ENCODE measurements around the gene IFI16.
"Not testable (repeated sequence)": the region's sequence is repeated elsewhere in the genome, so short reads cannot be mapped to it uniquely, and the experiment has no call there.

The IFI16 gene

GRCh38 chr1:159007726-159008125 lies 2.0 kb upstream of the IFI16 start:
- no peak overlapping the region for H3K4me3 ChIP-seq (ENCODE audit: low read depth, low read length)

- H3K4me3 ChIP-seq (ENCODE audit: low read depth, low read length) = no peak overlapping the region
These were observed 941 bp upstream of the IFI16 start for GRCh38 chr1:159008744-159009188.

GRCh38 chr1:159009287-159009686 lies 420 bp upstream of the IFI16 start:
- H3K4me3 ChIP-seq (ENCODE audit: low read depth, low read length) = no peak overlapping the region

- no peak overlapping the region for H3K4me3 ChIP-seq (ENCODE audit: low read depth, low read length)
These were observed 684 bp downstream of the IFI16 start for GRCh38 chr1:159010391-159010790.

- not testable (repeated sequence) for H3K4me3 ChIP-seq (ENCODE audit: low read depth, low read length)
These were observed 1.3 kb downstream of the IFI16 start for GRCh38 chr1:159011001-159011400.

- no peak overlapping the region for H3K4me3 ChIP-seq (ENCODE audit: low read depth, low read length)
These were observed 2.0 kb downstream of the IFI16 start for GRCh38 chr1:159011751-159012150.

- no peak overlapping the region for H3K4me3 ChIP-seq (ENCODE audit: low read depth, low read length)
These were observed 2.8 kb downstream of the IFI16 start for GRCh38 chr1:159012495-159012894.

GRCh38 chr1:159014003-159014571 lies 4.4 kb downstream of the IFI16 start:
- H3K4me3 ChIP-seq (ENCODE audit: low read depth, low read length) = no peak overlapping the region

GRCh38 chr1:159014851-159015250 lies 5.1 kb downstream of the IFI16 start:
- no peak overlapping the region for H3K4me3 ChIP-seq (ENCODE audit: low read depth, low read length)

- H3K4me3 ChIP-seq (ENCODE audit: low read depth, low read length) = no peak overlapping the region
These were observed 5.8 kb downstream of the IFI16 start for GRCh38 chr1:159015440-159015909.

- H3K4me3 ChIP-seq (ENCODE audit: low read depth, low read length) = no peak overlapping the region
These were observed 14.0 kb downstream of the IFI16 start for GRCh38 chr1:159023723-159024122.

- no peak overlapping the region for H3K4me3 ChIP-seq (ENCODE audit: low read depth, low read length)
These were observed 15.3 kb downstream of the IFI16 start for GRCh38 chr1:159025043-159025442.

- not testable (repeated sequence) for H3K4me3 ChIP-seq (ENCODE audit: low read depth, low read length)
These were observed 17.1 kb downstream of the IFI16 start for GRCh38 chr1:159026841-159027240.

GRCh38 chr1:159030311-159030710 lies 20.6 kb downstream of the IFI16 start:
- no peak overlapping the region for H3K4me3 ChIP-seq (ENCODE audit: low read depth, low read length)

- no peak overlapping the region for H3K4me3 ChIP-seq (ENCODE audit: low read depth, low read length)
These were observed 21.3 kb downstream of the IFI16 start for GRCh38 chr1:159030877-159031447.

- no peak overlapping the region for H3K4me3 ChIP-seq (ENCODE audit: low read depth, low read length)
These were observed 30.5 kb downstream of the IFI16 start for GRCh38 chr1:159040206-159040605.

GRCh38 chr1:159040893-159041724 lies 31.4 kb downstream of the IFI16 start:
- H3K4me3 ChIP-seq (ENCODE audit: low read depth, low read length) = no peak overlapping the region

- H3K4me3 ChIP-seq (ENCODE audit: low read depth, low read length) = not testable (repeated sequence)
These were observed 36.8 kb downstream of the IFI16 start for GRCh38 chr1:159046486-159046885.

GRCh38 chr1:159051436-159051835 lies 41.7 kb downstream of the IFI16 start:
- H3K4me3 ChIP-seq (ENCODE audit: low read depth, low read length) = no peak overlapping the region

GRCh38 chr1:159054427-159054826 lies 44.7 kb downstream of the IFI16 start:
- H3K4me3 ChIP-seq (ENCODE audit: low read depth, low read length) = no peak overlapping the region

- no peak overlapping the region for H3K4me3 ChIP-seq (ENCODE audit: low read depth, low read length)
These were observed 45.5 kb downstream of the IFI16 start for GRCh38 chr1:159055181-159055641.
